Loucy (cell line): ENCODE results near the gene INAFM2.

Source experiments
- H2AFZ ChIP-seq: fragments of 200-600 bp; sonication (generic); 2 replicates; pipeline ENCODE4 v1.6.0; 2016; ENCODE audit warnings: antibody characterized with exemption, mild to moderate bottlenecking, low read length, moderate library complexity
- H3F3A ChIP-seq: fragments of 200-600 bp; 2 replicates; pipeline ENCODE4 v1.6.0; 2016; ENCODE audit warnings: antibody characterized with exemption, low read depth, mild to moderate bottlenecking
- H3K27me3 ChIP-seq: fragments of 200-600 bp; sonication (generic); 2 replicates; pipeline ENCODE4 v1.6.1; 2014; ENCODE audit warnings: low read length, mild to moderate bottlenecking; ENCODE audit not compliant: insufficient read depth, poor library complexity, severe bottlenecking
- H3K36me3 ChIP-seq: fragments of 200-600 bp; sonication (generic); 2 replicates; pipeline ENCODE4 v1.6.1; 2016; ENCODE audit warnings: low read length; ENCODE audit not compliant: insufficient read depth
- H3K4me1 ChIP-seq: fragments of 200-600 bp; sonication (generic); 2 replicates; pipeline ENCODE4 v1.5.1; 2014; ENCODE audit warnings: low read length, mild to moderate bottlenecking; ENCODE audit not compliant: insufficient read depth, poor library complexity, severe bottlenecking
- H3K4me2 ChIP-seq: fragments of 200-600 bp; sonication (generic); 2 replicates; pipeline ENCODE4 v1.6.0; 2014; ENCODE audit warnings: antibody characterized with exemption, low read length, low read depth, mild to moderate bottlenecking; ENCODE audit not compliant: poor library complexity, severe bottlenecking
- H3K4me3 ChIP-seq: fragments of 200-600 bp; sonication (generic); 2 replicates; pipeline ENCODE4 v1.5.1; 2014; ENCODE audit warnings: low read length, mild to moderate bottlenecking, mixed read lengths; ENCODE audit not compliant: poor library complexity, severe bottlenecking
- H3K79me2 ChIP-seq: fragments of 200-600 bp; sonication (generic); 2 replicates; pipeline ENCODE4 v1.6.1; 2014; ENCODE audit warnings: low read length; ENCODE audit not compliant: insufficient read depth
- H3K9ac ChIP-seq: fragments of 200-600 bp; sonication (generic); 2 replicates; pipeline ENCODE4 v1.6.0; 2014; ENCODE audit warnings: mild to moderate bottlenecking, low read depth, low read length, moderate library complexity; ENCODE audit not compliant: poor library complexity, severe bottlenecking
- H3K9me2 ChIP-seq: fragments of 200-600 bp; sonication (generic); replicated peaks from 2 replicates; pipeline ENCODE4 v1.6.1; 2016; ENCODE audit warnings: low read depth, low read length, mixed read lengths
- H3K9me3 ChIP-seq: fragments of 200-600 bp; sonication (generic); 2 replicates; pipeline ENCODE4 v1.6.1; 2014; ENCODE audit warnings: mild to moderate bottlenecking, antibody characterized with exemption, low read length, low read depth; ENCODE audit not compliant: insufficient read depth
- H4K20me1 ChIP-seq: fragments of 200-600 bp; sonication (generic); 2 replicates; pipeline ENCODE4 v1.6.0; 2014; ENCODE audit warnings: antibody characterized with exemption, low read length, mild to moderate bottlenecking; ENCODE audit not compliant: insufficient read depth, poor library complexity, severe bottlenecking
- EZH2phosphoT487 ChIP-seq: fragments of 200-600 bp; IDR thresholded peaks from 2 replicates; pipeline ENCODE4 v1.6.1; 2018; ENCODE audit warnings: antibody characterized with exemption, mild to moderate bottlenecking, moderate library complexity, borderline replicate concordance
- TF ChIP-seq, protein P1 (sequence below): fragments of 200-600 bp; sonication (generic); conservative IDR thresholded peaks from 2 replicates; pipeline ENCODE4 v1.5.1; 2014; ENCODE audit warnings: mild to moderate bottlenecking, antibody characterized with exemption, low read length

Gene INAFM2

DNA sequence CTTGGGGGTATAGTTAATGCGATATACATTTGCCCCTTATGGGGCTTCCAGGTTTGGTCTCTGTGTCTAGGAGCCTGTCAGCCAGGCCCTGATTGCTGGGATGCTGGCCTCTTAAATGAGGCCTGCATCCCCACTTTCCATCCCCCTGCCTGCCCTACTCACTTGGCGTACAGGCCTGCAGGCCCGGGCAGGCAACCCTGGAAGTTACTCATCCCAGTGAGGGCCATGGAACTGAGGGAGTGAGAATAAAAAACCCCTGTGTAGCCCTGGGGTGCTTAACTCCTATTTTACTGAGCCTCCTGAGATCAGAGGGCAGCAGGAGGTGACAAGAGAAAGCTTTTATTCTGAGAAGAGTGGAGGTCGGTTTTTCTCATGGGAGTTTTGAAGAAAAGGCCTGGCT is 36.5 kb downstream of the INAFM2 start:
- no peaks in the 10 kb centered on the region for H4K20me1 ChIP-seq
- no peaks in the 10 kb centered on the region for H3K36me3 ChIP-seq
- H3K79me2 ChIP-seq: no peaks in the 10 kb centered on the region
- no peaks in the 10 kb centered on the region for H3K9me2 ChIP-seq
- H2AFZ ChIP-seq: no peak overlapping the region
- H3K9me3 ChIP-seq: no peaks in the 10 kb centered on the region
- H3K4me1 ChIP-seq: peaks cover 15% of the 10 kb centered on the region
- H3K27me3 ChIP-seq: no peaks in the 10 kb centered on the region
- H3F3A ChIP-seq: no peaks in the 10 kb centered on the region
- no peak overlapping the region for H3K4me2 ChIP-seq
- no peak overlapping the region for H3K9ac ChIP-seq
- TF ChIP-seq, protein P1, sequence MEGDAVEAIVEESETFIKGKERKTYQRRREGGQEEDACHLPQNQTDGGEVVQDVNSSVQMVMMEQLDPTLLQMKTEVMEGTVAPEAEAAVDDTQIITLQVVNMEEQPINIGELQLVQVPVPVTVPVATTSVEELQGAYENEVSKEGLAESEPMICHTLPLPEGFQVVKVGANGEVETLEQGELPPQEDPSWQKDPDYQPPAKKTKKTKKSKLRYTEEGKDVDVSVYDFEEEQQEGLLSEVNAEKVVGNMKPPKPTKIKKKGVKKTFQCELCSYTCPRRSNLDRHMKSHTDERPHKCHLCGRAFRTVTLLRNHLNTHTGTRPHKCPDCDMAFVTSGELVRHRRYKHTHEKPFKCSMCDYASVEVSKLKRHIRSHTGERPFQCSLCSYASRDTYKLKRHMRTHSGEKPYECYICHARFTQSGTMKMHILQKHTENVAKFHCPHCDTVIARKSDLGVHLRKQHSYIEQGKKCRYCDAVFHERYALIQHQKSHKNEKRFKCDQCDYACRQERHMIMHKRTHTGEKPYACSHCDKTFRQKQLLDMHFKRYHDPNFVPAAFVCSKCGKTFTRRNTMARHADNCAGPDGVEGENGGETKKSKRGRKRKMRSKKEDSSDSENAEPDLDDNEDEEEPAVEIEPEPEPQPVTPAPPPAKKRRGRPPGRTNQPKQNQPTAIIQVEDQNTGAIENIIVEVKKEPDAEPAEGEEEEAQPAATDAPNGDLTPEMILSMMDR: no peak
- no peak for TF ChIP-seq EZH2phosphoT487
- no peak overlapping the region for H3K4me3 ChIP-seq

GRCh38 chr15:40361640-40362039 is 38.1 kb downstream of the INAFM2 start:
- Histone ChIP-seq H3K9me2 (no peaks in the 10 kb centered on the region), H3F3A (no peaks in the 10 kb centered on the region), H3K4me1 (peaks cover 15% of the 10 kb centered on the region), H3K27me3 (no peaks in the 10 kb centered on the region), H3K36me3 (no peaks in the 10 kb centered on the region), H4K20me1 (no peaks in the 10 kb centered on the region), H3K79me2 (no peaks in the 10 kb centered on the region), H3K9ac (no peak overlapping the region), H2AFZ (no peak overlapping the region), H3K4me2 (no peak overlapping the region), H3K4me3 (no peak overlapping the region), H3K9me3 (no peaks in the 10 kb centered on the region)
- TF ChIP-seq, protein P1: no peak
- TF ChIP-seq EZH2phosphoT487: no peak

DNA sequence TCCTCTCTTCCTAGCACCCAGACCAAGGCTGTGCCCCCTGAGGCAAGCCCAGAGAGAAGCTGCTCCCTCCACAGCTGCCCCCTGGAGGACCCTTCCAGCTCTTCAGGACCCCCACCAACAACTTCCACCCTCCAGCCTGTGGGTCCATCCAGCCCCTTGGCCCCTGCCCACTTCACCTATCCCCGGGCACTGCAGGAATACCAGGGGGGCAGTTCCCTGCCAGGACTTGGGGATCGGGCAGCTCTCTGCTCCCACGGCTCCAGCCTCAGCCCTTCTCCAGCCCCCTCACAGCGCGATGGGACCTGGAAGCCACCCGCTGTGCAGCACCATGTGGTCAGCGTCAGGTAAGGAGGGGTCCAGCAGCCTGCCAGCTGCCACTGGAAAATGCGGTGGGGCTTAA is 40.1 kb downstream of the INAFM2 start:
- H3K79me2 ChIP-seq: no peaks in the 10 kb centered on the region
- no peak overlapping the region for H2AFZ ChIP-seq
- H3K4me1 ChIP-seq: peaks cover 18% of the 10 kb centered on the region
- no peak overlapping the region for H3K4me2 ChIP-seq
- H3K27me3 ChIP-seq: no peaks in the 10 kb centered on the region
- H3K9me3 ChIP-seq: no peaks in the 10 kb centered on the region
- H3F3A ChIP-seq: no peaks in the 10 kb centered on the region
- no peak overlapping the region for H3K9ac ChIP-seq
- no peaks in the 10 kb centered on the region for H4K20me1 ChIP-seq
- H3K36me3 ChIP-seq: no peaks in the 10 kb centered on the region
- no peak overlapping the region for H3K4me3 ChIP-seq
- no peak for TF ChIP-seq EZH2phosphoT487
- TF ChIP-seq, protein P1: no peak
- H3K9me2 ChIP-seq: no peaks in the 10 kb centered on the region
